ENCODE measurements around the gene RHOT1.
"Not testable (repeated sequence)": the region's sequence is repeated elsewhere in the genome, so short reads cannot be mapped to it uniquely, and the experiment has no call there.

- not testable (repeated sequence) for TF ChIP-seq SP1 (IDR thresholded peaks at IDR 0.05); TARDBP (IDR thresholded peaks at IDR 0.05); ZNF384 (IDR thresholded peaks at IDR 0.05); PKNOX1 (IDR thresholded peaks at IDR 0.05); LEF1 (IDR thresholded peaks at IDR 0.05; ENCODE audit: borderline replicate concordance); FOXM1 (IDR thresholded peaks at IDR 0.05; ENCODE audit: borderline replicate concordance); BHLHE40 (IDR thresholded peaks at IDR 0.05; ENCODE audit: borderline replicate concordance); ELF4 (IDR thresholded peaks at IDR 0.05); ARNT (IDR thresholded peaks at IDR 0.05); NFRKB (IDR thresholded peaks at IDR 0.05); FOXA1 (IDR thresholded peaks at IDR 0.05); FOXK2 (IDR thresholded peaks at IDR 0.05); SUZ12 (IDR thresholded peaks at IDR 0.05)
Measured at GRCh38 chr17:32118088-32118487, 24.2 kb upstream of the RHOT1 start.
